HG02973 (cell line): ENCODE measurements around the gene KIAA1143.

Experiments
- ATAC-seq: cut with Tn5 transposase; IDR thresholded peaks from one replicate; pipeline ENCODE4 v1.9.1; 2021; ENCODE audit warnings: moderate library complexity; ENCODE audit not compliant: unreplicated experiment

KIAA1143 gene

GRCh38 chr3:44761424-44762169 is at the start of gene KIAA1143, which contains the start of gene KIF15:
Gene KIAA1143, minus strand, starts transcription at chr3:44761619. Its CDS starts 17 bp downstream, at chr3:44761602.
Gene KIF15, plus strand, starts transcription at chr3:44761794. Its CDS starts 72 bp downstream, at chr3:44761866.
- peak; percentile 78 for ATAC-seq

GRCh38 chr3:44805960-44806359 is 44.5 kb upstream of the KIAA1143 start:
- ATAC-seq: no peak

- ATAC-seq: peak; percentile 77
Measured at GRCh38 chr3:44803298-44803697, 41.9 kb upstream of the KIAA1143 start.

- ATAC-seq: no peak
Measured at GRCh38 chr3:44802011-44802410, 40.6 kb upstream of the KIAA1143 start.

GRCh38 chr3:44795197-44795596 is 33.8 kb upstream of the KIAA1143 start:
- no peak for ATAC-seq

GRCh38 chr3:44782891-44783290 is 21.5 kb upstream of the KIAA1143 start:
- ATAC-seq: no peak

- no peak for ATAC-seq
Measured at GRCh38 chr3:44772099-44772442, 10.7 kb upstream of the KIAA1143 start.

- no peak for ATAC-seq
Measured at GRCh38 chr3:44771424-44772098, 10.1 kb upstream of the KIAA1143 start.

- no peak for ATAC-seq
Measured at GRCh38 chr3:44764248-44764647, 2.8 kb upstream of the KIAA1143 start.

- no peak for ATAC-seq
Measured at GRCh38 chr3:44762690-44763089, 1.3 kb upstream of the KIAA1143 start.

- no peak for ATAC-seq
Measured at GRCh38 chr3:44762170-44762677, 805 bp upstream of the KIAA1143 start.

- peak; percentile 3 for ATAC-seq
Measured at GRCh38 chr3:44761101-44761423, 357 bp downstream of the KIAA1143 start.

GRCh38 chr3:44734646-44735168 is 26.7 kb downstream of the KIAA1143 start:
- ATAC-seq: no peak

GRCh38 chr3:44729384-44729910 is 32.0 kb downstream of the KIAA1143 start, which contains the start of gene ZNF501:
Gene ZNF501, plus strand, starts transcription at chr3:44729635. Its CDS starts 4,787 bp downstream, at chr3:44734422.
- peak; percentile 74 for ATAC-seq

GRCh38 chr3:44722103-44722401 is 39.4 kb downstream of the KIAA1143 start:
- no peak for ATAC-seq

- no peak for ATAC-seq
Measured at GRCh38 chr3:44721231-44722102, 40.0 kb downstream of the KIAA1143 start.

GRCh38 chr3:44712455-44713075 is 48.9 kb downstream of the KIAA1143 start, which contains the start of gene ZNF502:
Gene ZNF502, plus strand, starts transcription at chr3:44712660. Its CDS starts 7,602 bp downstream, at chr3:44720262.
- ATAC-seq: no peak
